ENCODE data around the gene SMAP1.

GRCh38 chr6:70627500-70628254, 40.0 kb upstream of the SMAP1 start:
- TF ChIP-seq CTCF (IDR thresholded peaks at IDR 0.05): no peak
- TF ChIP-seq ZFX (IDR thresholded peaks at IDR 0.05; ENCODE audit: borderline replicate concordance): no peak
